MM.1S (cell line): ENCODE results near the gene TNFRSF4.

ENCODE experiments used
- DNase-seq: peaks from one replicate; pipeline ENCODE4 v3.0.0-alpha.2; 2015
- H2AFZ ChIP-seq: fragments of 300-600 bp; sonication (generic); 2 replicates; pipeline ENCODE4 v1.6.0; 2016; ENCODE audit warnings: antibody characterized with exemption, low read length
- H3F3A ChIP-seq: fragments of 300-600 bp; sonication (generic); 2 replicates; pipeline ENCODE4 v1.6.1; 2016; ENCODE audit warnings: mild to moderate bottlenecking, antibody characterized with exemption, low read length, moderate library complexity, mixed read lengths; ENCODE audit not compliant: insufficient read depth
- H3K27ac ChIP-seq: fragments of 300-600 bp; sonication (generic); 2 replicates; pipeline ENCODE4 v1.5.1; 2016; ENCODE audit warnings: mild to moderate bottlenecking, low read length
- H3K27me3 ChIP-seq: fragments of 300-600 bp; sonication (generic); replicated peaks from 2 replicates; pipeline ENCODE4 v1.6.0; 2016; ENCODE audit warnings: low read length; ENCODE audit not compliant: insufficient read depth
- H3K36me3 ChIP-seq: fragments of 300-600 bp; sonication (generic); replicated peaks from 2 replicates; pipeline ENCODE4 v1.6.1; 2016; ENCODE audit warnings: mild to moderate bottlenecking, low read length, mixed read lengths; ENCODE audit not compliant: insufficient read depth
- H3K4me1 ChIP-seq: fragments of 300-600 bp; sonication (generic); 2 replicates; pipeline ENCODE4 v1.6.1; 2016; ENCODE audit warnings: low read length, mixed read lengths
- H3K4me2 ChIP-seq: fragments of 300-600 bp; sonication (generic); 2 replicates; pipeline ENCODE4 v1.6.0; 2016; ENCODE audit warnings: low read depth, low read length
- H3K4me3 ChIP-seq: fragments of 300-600 bp; sonication (generic); 2 replicates; pipeline ENCODE4 v1.5.1; 2016; ENCODE audit warnings: low read length, mixed read lengths
- H3K79me2 ChIP-seq: fragments of 300-600 bp; sonication (generic); 2 replicates; pipeline ENCODE4 v1.6.1; 2016; ENCODE audit warnings: mixed run types, low read length, mixed read lengths
- H3K9ac ChIP-seq: fragments of 300-600 bp; sonication (generic); 2 replicates; pipeline ENCODE4 v1.6.1; 2016; ENCODE audit warnings: low read length, mixed read lengths
- H3K9me2 ChIP-seq: fragments of 300-600 bp; sonication (generic); replicated peaks from 2 replicates; pipeline ENCODE4 v1.6.1; 2016; ENCODE audit warnings: mild to moderate bottlenecking, low read length, mixed read lengths; ENCODE audit not compliant: insufficient read depth
- H3K9me3 ChIP-seq: fragments of 300-600 bp; sonication (generic); replicated peaks from 2 replicates; pipeline ENCODE4 v1.6.1; 2016; ENCODE audit warnings: mild to moderate bottlenecking, low read length, mixed read lengths; ENCODE audit not compliant: insufficient read depth
- H4K20me1 ChIP-seq: fragments of 300-600 bp; sonication (generic); 2 replicates; pipeline ENCODE4 v1.6.1; 2016; ENCODE audit warnings: mild to moderate bottlenecking, low read length, moderate library complexity, mixed read lengths; ENCODE audit not compliant: insufficient read depth
- EZH2 ChIP-seq: fragments of 300-600 bp; sonication (generic); optimal IDR thresholded peaks from 2 replicates; pipeline ENCODE3; 2017; ENCODE audit warnings: low read depth, mild to moderate bottlenecking, antibody characterized with exemption, low read length, mixed read lengths
- EZH2phosphoT487 ChIP-seq: fragments of 300-600 bp; sonication (generic); IDR thresholded peaks from 2 replicates; pipeline ENCODE4 v1.6.1; 2018; ENCODE audit warnings: antibody characterized with exemption, low read length
- TF ChIP-seq, protein P1 (sequence below): fragments of 300-600 bp; sonication (generic); IDR thresholded peaks from 2 replicates; pipeline ENCODE4 v1.5.1; 2016; ENCODE audit warnings: antibody characterized with exemption, low read length, mixed read lengths

The TNFRSF4 gene

DNA sequence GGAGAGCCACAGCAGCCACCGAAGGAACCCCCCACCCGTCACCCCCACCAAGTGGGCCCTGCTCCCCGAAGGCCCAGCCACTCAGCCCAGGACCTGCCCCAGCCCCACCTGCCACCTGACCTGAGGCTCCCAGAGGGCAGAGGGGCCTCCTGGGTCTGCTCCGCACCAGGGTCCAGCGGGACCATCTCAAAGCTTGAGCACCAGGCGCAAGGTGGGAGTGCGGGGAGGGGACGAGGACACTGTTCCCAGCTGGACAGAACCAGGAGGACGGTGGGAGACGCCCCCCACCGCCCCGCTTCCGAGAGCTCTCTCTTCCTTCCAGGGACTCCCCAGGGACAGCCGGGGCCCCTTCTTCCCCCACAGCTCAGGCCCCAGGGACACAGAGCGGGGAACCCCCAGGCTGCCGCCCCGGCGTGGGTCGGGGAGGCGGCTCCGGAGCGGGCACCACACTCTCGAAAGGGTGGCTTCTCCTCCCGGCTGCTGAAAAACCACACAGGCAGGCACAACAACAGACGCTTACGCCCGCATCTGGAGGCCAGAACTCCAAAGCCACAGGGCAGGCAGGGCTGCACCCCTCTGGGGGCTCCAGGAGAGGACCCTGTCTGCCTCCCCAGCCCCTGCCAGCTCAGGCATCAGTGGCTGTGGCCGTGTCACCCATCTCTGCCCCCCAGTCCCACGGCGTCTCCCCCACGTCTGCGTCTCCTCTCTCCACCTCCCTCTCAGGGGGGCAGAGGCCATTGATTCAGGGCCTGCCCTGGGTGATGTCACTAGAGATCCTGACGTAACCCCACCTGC, 42.2 kb downstream of the TNFRSF4 start:
- Histone ChIP-seq H3K9me3 (no peaks in the 10 kb centered on the region), H3K9ac (no peak overlapping the region), H3K4me1 (no peaks in the 10 kb centered on the region), H3K27ac (no peak overlapping the region), H2AFZ (no peak overlapping the region), H4K20me1 (no peaks in the 10 kb centered on the region), H3K79me2 (no peaks in the 10 kb centered on the region), H3K4me2 (no peak overlapping the region), H3K36me3 (no peaks in the 10 kb centered on the region), H3K27me3 (peaks cover 93% of the 10 kb centered on the region), H3K4me3 (no peak overlapping the region), H3K9me2 (no peaks in the 10 kb centered on the region), H3F3A (no peaks in the 10 kb centered on the region)
- no peak for DNase-seq
- TF ChIP-seq EZH2phosphoT487 (no peak), EZH2 (no peak)
- TF ChIP-seq, protein P1, sequence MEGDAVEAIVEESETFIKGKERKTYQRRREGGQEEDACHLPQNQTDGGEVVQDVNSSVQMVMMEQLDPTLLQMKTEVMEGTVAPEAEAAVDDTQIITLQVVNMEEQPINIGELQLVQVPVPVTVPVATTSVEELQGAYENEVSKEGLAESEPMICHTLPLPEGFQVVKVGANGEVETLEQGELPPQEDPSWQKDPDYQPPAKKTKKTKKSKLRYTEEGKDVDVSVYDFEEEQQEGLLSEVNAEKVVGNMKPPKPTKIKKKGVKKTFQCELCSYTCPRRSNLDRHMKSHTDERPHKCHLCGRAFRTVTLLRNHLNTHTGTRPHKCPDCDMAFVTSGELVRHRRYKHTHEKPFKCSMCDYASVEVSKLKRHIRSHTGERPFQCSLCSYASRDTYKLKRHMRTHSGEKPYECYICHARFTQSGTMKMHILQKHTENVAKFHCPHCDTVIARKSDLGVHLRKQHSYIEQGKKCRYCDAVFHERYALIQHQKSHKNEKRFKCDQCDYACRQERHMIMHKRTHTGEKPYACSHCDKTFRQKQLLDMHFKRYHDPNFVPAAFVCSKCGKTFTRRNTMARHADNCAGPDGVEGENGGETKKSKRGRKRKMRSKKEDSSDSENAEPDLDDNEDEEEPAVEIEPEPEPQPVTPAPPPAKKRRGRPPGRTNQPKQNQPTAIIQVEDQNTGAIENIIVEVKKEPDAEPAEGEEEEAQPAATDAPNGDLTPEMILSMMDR, result no peak

DNA sequence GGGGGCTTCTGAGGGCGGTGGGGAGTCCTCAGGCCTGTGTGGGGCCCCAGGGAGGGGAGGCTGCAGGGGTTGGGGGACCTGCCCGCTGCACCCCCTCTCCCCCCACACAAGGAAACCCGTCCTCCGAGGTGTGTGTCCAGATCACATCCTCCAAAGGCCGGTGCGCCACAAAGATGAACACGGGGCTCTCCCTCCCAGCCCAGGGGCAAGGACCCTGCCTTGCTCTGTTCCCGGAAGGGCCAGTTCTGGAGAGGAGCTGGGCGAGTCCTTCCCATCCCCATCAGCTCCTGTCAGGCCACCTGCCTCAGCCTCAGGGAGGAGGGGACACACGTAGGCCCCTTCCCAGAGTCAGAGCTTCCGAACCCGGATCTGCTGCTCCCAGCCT, 42.8 kb downstream of the TNFRSF4 start:
- Histone ChIP-seq H3K9me2 (no peaks in the 10 kb centered on the region), H3K4me3 (no peak overlapping the region), H3K9me3 (no peaks in the 10 kb centered on the region), H3F3A (no peaks in the 10 kb centered on the region), H3K9ac (no peak overlapping the region), H3K4me1 (no peaks in the 10 kb centered on the region), H3K79me2 (no peaks in the 10 kb centered on the region), H4K20me1 (no peaks in the 10 kb centered on the region), H3K27ac (no peak overlapping the region), H3K36me3 (no peaks in the 10 kb centered on the region), H3K4me2 (no peak overlapping the region), H2AFZ (no peak overlapping the region), H3K27me3 (peaks cover 91% of the 10 kb centered on the region)
- no peak for DNase-seq
- TF ChIP-seq EZH2, result no peak
- no peak for TF ChIP-seq EZH2phosphoT487
- TF ChIP-seq, protein P1, result no peak

DNA sequence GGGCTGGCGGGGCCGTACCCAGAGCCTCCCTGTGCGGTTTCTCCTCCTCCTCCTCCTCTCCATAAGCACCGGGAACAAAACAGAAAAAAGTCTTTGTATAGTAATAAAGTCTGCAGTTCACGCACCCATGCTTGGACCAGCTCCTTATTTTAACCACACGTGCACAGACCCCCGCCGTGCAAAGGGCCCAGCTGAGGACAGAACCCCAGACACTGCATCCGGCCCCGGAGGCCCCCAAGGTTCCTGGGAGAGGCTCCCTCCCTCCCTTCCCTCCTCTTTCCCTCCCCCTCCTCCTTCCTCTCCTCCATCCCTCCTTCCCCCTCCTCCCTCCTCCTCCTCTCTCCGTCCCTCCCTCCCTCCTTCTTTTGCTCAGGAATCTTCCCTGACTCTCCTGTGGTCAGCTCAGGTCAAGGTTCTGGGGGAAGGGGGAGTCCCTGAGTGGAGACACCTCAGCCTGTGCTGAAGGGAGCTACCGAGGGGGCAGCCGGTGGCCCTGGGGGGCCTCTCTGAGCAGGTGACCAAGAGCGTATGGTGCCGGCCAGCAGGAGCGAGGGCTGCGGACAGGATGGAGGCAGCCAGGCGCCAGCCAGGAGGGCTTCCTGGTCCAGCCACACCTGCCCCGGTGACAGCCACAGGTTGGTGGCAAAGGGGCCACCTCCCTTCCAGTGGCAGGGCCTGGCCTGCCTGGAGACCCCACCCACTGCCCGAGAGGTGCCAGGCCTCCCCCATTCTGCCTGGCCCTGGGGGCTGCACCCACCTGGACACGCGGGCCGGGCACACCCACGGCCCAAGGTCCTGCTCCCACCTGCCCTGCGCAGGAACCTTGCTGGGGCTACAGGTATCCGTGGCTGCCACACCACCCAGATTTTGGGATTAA, 43.5 kb downstream of the TNFRSF4 start:
- Histone ChIP-seq H3K4me1 (no peaks in the 10 kb centered on the region), H3K9me3 (no peaks in the 10 kb centered on the region), H3K36me3 (no peaks in the 10 kb centered on the region), H3K4me2 (no peak overlapping the region), H3K27me3 (peaks cover 95% of the 10 kb centered on the region), H3K9me2 (no peaks in the 10 kb centered on the region), H3K27ac (no peak overlapping the region), H3K79me2 (no peaks in the 10 kb centered on the region), H2AFZ (no peak overlapping the region), H3K9ac (no peak overlapping the region), H4K20me1 (no peaks in the 10 kb centered on the region), H3K4me3 (no peak overlapping the region), H3F3A (no peaks in the 10 kb centered on the region)
- TF ChIP-seq EZH2, result no peak
- TF ChIP-seq EZH2phosphoT487, result no peak
- TF ChIP-seq, protein P1, result no peak
- no peak for DNase-seq
